OCI-LY3 (cell line): ENCODE measurements around the gene HOXA4.

Experiments used
- H2AFZ ChIP-seq: fragments of 200-600, 300-600 bp; shearing (Covaris generic); 2 replicates; pipeline ENCODE4 v1.6.0; 2014; ENCODE audit warnings: antibody characterized with exemption, low read depth, low read length
- H3K27ac ChIP-seq: fragments of 200-600, 300-600 bp; sonication (generic); 2 replicates; pipeline ENCODE4 v1.5.1; 2014; ENCODE audit warnings: mild to moderate bottlenecking, low read length, moderate library complexity, mixed read lengths
- H3K27me3 ChIP-seq: fragments of 200-600, 300-600 bp; sonication (generic); 2 replicates; pipeline ENCODE4 v1.6.1; 2014; ENCODE audit warnings: low read depth, low read length, mixed read lengths
- H3K36me3 ChIP-seq: fragments of 200-600, 300-600 bp; sonication (generic); replicated peaks from 2 replicates; pipeline ENCODE3; 2014; ENCODE audit warnings: low read depth, low read length, mixed read lengths
- H3K4me1 ChIP-seq: fragments of 300-600, 200-600 bp; sonication (generic); 2 replicates; pipeline ENCODE4 v1.6.1; 2014; ENCODE audit warnings: low read length, mixed read lengths
- H3K4me2 ChIP-seq: fragments of 200-600, 300-600 bp; sonication (generic); 2 replicates; pipeline ENCODE4 v1.6.1; 2014; ENCODE audit warnings: low read length, mixed read lengths
- H3K4me3 ChIP-seq: fragments of 300-600, 200-600 bp; sonication (generic); 2 replicates; pipeline ENCODE4 v1.5.1; 2014; ENCODE audit warnings: antibody characterized with exemption, mild to moderate bottlenecking, low read length, moderate library complexity
- H3K79me2 ChIP-seq: fragments of 300-600, 200-600 bp; shearing (Covaris generic); 2 replicates; pipeline ENCODE4 v1.6.1; 2014; ENCODE audit warnings: mild to moderate bottlenecking, low read length, mixed read lengths
- H3K9ac ChIP-seq: fragments of 300-600, 200-600 bp; shearing (Covaris generic); 2 replicates; pipeline ENCODE4 v1.6.0; 2014; ENCODE audit warnings: mild to moderate bottlenecking, low read length, moderate library complexity
- H3K9me3 ChIP-seq: fragments of 200-600, 300-600 bp; shearing (Covaris generic); 2 replicates; pipeline ENCODE4 v1.6.1; 2014; ENCODE audit warnings: low read length, mixed read lengths; ENCODE audit not compliant: insufficient read depth
- H4K20me1 ChIP-seq: fragments of 200-600, 300-600 bp; sonication (generic); 2 replicates; pipeline ENCODE4 v1.6.1; 2016; ENCODE audit warnings: low read length, mixed read lengths; ENCODE audit not compliant: insufficient read depth
- EZH2phosphoT487 ChIP-seq: fragments of 200-600 bp; shearing (Covaris generic); IDR thresholded peaks from 2 replicates; pipeline ENCODE4 v1.6.1; 2018; ENCODE audit warnings: antibody characterized with exemption, mixed run types, low read depth
- TF ChIP-seq, protein P1 (sequence below): fragments of 200-600, 300-600 bp; sonication (generic); IDR thresholded peaks from 2 replicates; pipeline ENCODE4 v1.5.1; 2014; ENCODE audit warnings: antibody characterized with exemption, low read length, low read depth

The HOXA4 gene

GRCh38 chr7:27118580-27118979 is 12.0 kb downstream of the HOXA4 start:
- Histone ChIP-seq H3K36me3 (no peaks in the 10 kb centered on the region), H3K9ac (no peak overlapping the region), H3K4me1 (no peaks in the 10 kb centered on the region), H3K4me2 (no peak overlapping the region), H3K9me3 (no peaks in the 10 kb centered on the region), H4K20me1 (no peaks in the 10 kb centered on the region), H3K4me3 (no peak overlapping the region), H3K27ac (no peak overlapping the region), H3K79me2 (no peaks in the 10 kb centered on the region), H3K27me3 (no peaks in the 10 kb centered on the region), H2AFZ (no peak overlapping the region)
- TF ChIP-seq EZH2phosphoT487, result no peak
- TF ChIP-seq, protein P1, sequence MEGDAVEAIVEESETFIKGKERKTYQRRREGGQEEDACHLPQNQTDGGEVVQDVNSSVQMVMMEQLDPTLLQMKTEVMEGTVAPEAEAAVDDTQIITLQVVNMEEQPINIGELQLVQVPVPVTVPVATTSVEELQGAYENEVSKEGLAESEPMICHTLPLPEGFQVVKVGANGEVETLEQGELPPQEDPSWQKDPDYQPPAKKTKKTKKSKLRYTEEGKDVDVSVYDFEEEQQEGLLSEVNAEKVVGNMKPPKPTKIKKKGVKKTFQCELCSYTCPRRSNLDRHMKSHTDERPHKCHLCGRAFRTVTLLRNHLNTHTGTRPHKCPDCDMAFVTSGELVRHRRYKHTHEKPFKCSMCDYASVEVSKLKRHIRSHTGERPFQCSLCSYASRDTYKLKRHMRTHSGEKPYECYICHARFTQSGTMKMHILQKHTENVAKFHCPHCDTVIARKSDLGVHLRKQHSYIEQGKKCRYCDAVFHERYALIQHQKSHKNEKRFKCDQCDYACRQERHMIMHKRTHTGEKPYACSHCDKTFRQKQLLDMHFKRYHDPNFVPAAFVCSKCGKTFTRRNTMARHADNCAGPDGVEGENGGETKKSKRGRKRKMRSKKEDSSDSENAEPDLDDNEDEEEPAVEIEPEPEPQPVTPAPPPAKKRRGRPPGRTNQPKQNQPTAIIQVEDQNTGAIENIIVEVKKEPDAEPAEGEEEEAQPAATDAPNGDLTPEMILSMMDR, result no peak

DNA sequence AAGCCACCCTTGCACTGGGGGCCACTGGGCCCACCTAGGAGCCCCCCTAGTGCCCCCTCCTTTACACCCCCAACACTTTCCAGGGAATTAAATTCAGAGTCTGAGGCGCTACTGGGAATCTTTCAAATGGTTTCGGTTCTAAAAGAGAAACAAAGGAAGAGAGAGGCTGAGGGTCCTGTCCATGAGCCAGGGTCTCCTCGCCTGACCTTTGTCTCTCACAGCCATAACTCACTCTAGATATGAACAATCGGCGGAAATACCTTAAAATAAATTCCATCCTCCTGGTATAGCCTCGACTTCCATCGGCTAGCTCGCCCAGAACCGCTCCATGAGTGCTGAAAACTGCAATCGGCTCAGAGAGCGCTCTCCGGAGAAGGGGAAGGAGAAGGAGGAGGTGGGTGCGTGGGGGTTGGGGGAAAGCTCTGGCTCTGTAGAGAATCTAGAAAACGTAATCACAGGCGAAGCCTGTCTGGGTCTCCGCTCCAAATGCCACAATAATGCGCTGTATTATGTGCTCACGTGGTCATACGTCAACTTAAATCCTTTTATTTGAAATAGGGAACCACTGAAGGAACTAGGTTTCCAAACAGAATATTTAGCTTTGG is 12.6 kb downstream of the HOXA4 start:
- TF ChIP-seq, protein P1, result no peak
- no peak for TF ChIP-seq EZH2phosphoT487
- Histone ChIP-seq H3K9me3 (no peaks in the 10 kb centered on the region), H4K20me1 (no peaks in the 10 kb centered on the region), H3K27ac (no peak overlapping the region), H3K4me3 (no peak overlapping the region), H3K79me2 (no peaks in the 10 kb centered on the region), H3K4me1 (no peaks in the 10 kb centered on the region), H3K36me3 (no peaks in the 10 kb centered on the region), H2AFZ (no peak overlapping the region), H3K27me3 (no peaks in the 10 kb centered on the region), H3K4me2 (no peak overlapping the region), H3K9ac (no peak overlapping the region)

DNA sequence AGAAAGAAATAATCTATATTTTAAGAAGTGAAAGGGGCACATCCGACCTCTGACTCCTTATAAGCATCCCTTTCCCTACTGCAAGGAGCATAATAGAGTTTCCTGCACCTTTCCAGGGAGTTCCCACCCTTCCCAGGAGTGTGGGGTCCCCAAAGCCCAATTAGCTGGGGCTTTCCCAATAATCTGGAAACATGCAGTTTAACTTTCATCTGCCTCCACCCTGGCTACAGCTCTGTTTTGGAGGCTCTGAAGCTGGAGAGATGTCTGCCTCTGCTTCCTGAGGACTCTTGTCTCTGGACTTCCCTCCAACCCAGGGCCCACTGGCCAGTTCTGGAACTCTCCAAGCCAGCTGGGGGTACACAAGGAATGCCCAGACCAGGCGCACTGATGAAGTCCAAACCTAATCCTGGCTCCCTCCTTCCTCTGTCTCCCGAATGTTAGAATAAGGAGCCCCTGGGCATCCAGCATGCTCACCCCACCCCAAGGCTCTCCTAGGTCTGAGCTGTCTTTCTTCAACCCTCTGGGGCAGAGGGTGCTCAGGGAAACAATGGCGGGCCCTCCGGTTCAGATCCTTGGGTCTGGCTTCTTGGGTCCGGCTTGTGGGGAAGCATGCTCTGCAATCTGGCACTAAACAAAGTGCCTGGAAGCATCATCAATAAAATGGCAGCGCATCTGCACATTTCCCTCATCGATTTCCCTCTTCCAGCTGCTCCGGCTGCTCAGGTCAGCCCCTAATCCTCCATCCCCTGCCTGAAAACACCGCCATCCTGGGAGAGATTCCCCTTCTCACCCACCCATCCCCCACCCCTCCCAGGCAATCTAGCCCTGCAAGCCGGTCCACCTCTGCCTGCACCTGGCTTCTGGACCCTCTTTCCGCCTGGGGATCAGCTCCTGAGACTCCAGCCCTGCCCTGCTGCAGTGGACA is 13.3 kb downstream of the HOXA4 start:
- no peak overlapping the region for H3K27ac ChIP-seq
- TF ChIP-seq, protein P1, result no peak
- no peak for TF ChIP-seq EZH2phosphoT487
- no peak overlapping the region for H3K4me3 ChIP-seq
- no peaks in the 10 kb centered on the region for H3K36me3 ChIP-seq
- no peaks in the 10 kb centered on the region for H3K9me3 ChIP-seq
- H4K20me1 ChIP-seq, result no peaks in the 10 kb centered on the region
- no peaks in the 10 kb centered on the region for H3K4me1 ChIP-seq
- H3K9ac ChIP-seq, result no peak overlapping the region
- H3K79me2 ChIP-seq, result no peaks in the 10 kb centered on the region
- no peak overlapping the region for H3K4me2 ChIP-seq
- no peaks in the 10 kb centered on the region for H3K27me3 ChIP-seq
- H2AFZ ChIP-seq, result no peak overlapping the region

- no peaks in the 10 kb centered on the region for H3K9me3 ChIP-seq
- no peak overlapping the region for H3K27ac ChIP-seq
- H3K4me1 ChIP-seq, result no peaks in the 10 kb centered on the region
- H4K20me1 ChIP-seq, result no peaks in the 10 kb centered on the region
- H3K4me2 ChIP-seq, result no peak overlapping the region
- no peak overlapping the region for H2AFZ ChIP-seq
- TF ChIP-seq, protein P1, result no peak
- no peak for TF ChIP-seq EZH2phosphoT487
- H3K4me3 ChIP-seq, result no peak overlapping the region
- no peaks in the 10 kb centered on the region for H3K27me3 ChIP-seq
- no peaks in the 10 kb centered on the region for H3K79me2 ChIP-seq
- H3K36me3 ChIP-seq, result no peaks in the 10 kb centered on the region
- no peak overlapping the region for H3K9ac ChIP-seq
Measured at GRCh38 chr7:27116031-27116961, 14.3 kb downstream of the HOXA4 start.
